ENCODE results near the gene HEPHL1. TPM values are rescaled to one million over a fixed set of nuclear protein-coding genes. Genes with fewer than 3 reads are reported as not detected.

Gene HEPHL1
- total RNA-seq, 3 donors from 2014 or later (not counting 1 experiment from before 2014, with no cell fraction given), result not detected

DNA sequence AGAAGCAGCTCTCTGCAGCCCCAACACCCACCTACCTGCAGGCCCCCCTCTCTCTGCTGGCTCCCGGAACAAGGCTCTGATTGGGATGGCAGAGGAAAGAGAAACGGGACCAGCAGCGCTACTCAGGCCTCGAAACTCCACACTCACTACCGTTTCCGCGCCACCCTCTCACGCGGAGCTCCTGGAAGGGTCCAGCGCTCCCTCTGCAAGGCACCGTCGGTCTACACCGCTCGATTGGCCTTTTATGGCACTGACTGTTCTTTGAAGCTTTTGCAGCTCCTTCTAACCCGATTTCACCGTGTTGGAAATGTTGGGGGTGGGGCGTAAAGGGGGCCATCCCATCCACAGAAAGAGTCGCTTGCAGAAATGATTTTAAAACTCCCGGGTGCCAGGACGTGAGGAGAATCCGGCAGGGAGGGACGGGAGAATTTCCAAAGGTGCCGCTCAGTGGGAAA, 107.2 kb downstream of the HEPHL1 start:
- TF ChIP-seq, protein P1, sequence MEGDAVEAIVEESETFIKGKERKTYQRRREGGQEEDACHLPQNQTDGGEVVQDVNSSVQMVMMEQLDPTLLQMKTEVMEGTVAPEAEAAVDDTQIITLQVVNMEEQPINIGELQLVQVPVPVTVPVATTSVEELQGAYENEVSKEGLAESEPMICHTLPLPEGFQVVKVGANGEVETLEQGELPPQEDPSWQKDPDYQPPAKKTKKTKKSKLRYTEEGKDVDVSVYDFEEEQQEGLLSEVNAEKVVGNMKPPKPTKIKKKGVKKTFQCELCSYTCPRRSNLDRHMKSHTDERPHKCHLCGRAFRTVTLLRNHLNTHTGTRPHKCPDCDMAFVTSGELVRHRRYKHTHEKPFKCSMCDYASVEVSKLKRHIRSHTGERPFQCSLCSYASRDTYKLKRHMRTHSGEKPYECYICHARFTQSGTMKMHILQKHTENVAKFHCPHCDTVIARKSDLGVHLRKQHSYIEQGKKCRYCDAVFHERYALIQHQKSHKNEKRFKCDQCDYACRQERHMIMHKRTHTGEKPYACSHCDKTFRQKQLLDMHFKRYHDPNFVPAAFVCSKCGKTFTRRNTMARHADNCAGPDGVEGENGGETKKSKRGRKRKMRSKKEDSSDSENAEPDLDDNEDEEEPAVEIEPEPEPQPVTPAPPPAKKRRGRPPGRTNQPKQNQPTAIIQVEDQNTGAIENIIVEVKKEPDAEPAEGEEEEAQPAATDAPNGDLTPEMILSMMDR (IDR thresholded peaks at IDR 0.05), result no peak
- ATAC-seq, result peak; percentile 19 to 48 (median 31)
- no peak overlapping the region for H3K4me3 Mint-ChIP-seq

DNA sequence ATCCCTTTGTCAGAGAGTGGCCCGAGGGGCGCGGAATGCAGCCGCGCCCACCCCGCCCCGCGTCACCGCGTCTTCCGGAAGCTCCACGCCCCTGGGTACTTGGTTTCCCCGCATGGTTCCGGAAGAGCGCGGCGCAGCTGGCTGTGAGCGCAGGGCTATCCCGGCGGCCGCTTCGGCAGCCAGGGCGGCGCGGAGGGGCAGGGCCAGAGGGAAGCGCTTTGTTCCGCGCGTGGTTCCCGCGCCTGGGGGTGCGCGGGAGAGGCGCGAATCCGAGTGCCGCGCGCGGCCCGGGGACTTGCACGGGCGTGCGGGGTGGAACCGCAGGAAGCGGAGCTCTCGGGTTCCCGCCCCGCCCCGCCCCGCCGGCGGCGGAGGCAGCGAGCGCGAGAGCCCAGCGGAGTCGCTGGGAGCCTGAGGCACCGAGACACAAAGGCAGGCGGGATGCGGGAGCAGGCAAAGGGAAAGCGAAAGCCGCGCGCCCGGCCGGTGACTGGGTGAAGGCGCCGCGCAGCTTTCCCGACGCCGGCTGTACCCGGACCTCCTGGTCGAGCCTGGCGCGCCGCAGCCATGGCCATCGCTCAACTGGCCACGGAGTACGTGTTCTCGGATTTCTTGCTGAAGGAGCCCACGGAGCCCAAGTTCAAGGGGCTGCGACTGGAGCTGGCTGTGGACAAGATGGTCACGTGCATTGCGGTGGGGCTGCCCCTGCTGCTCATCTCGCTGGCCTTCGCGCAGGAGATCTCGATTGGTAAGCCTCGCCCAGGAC, 107.8 kb downstream of the HEPHL1 start, which contains the start of gene PANX1:
Gene PANX1, plus strand, starts transcription at position 96 of the 766 bp plus-strand sequence. Its CDS starts 472 bp downstream, at position 568.
- Histone ChIP-seq H3K9me3 (ENCODE audit: control insufficient read depth, insufficient read depth, low read length) (no peaks in the 10 kb centered on the region), H3K27me3 (ENCODE audit: control insufficient read depth, insufficient read depth, low read length) (no peaks in the 10 kb centered on the region), H3K27ac (ENCODE audit: low read length) (peak within 1 kb of the TSS; percentile 85), H3K36me3 (ENCODE audit: control insufficient read depth, insufficient read depth, low read length) (no peaks in the 10 kb centered on the region), H3K4me3 (ENCODE audit: low read length) (peak within 1 kb of the TSS; percentile 84), H3K4me1 (ENCODE audit: control insufficient read depth, insufficient read depth, low read length) (peaks cover 31% of the 10 kb centered on the region)
- H3K4me1 Mint-ChIP-seq, result peaks cover 22 to 27% of the 10 kb centered on the region in 2 donors
- no peaks in the 10 kb centered on the region for H3K9me3 Mint-ChIP-seq
- no peak within 1 kb of the TSS for H3K4me3 Mint-ChIP-seq
- ATAC-seq (peak; percentile 80 to 90 (median 88)), DNase-seq (peak; percentile 61 to 93)
- no peak within 1 kb of the TSS for H3K27ac Mint-ChIP-seq
- no peaks in the 10 kb centered on the region for H3K27me3 Mint-ChIP-seq (ENCODE audit: low read depth in 2 of 2)
- intact Hi-C loops (cut with micrococcal nuclease), result loop anchor here (5.0 kb wide), 2 partner anchors 343 to 387 kb away; partner anchors contain the start of genes C11orf54 and TAF1D
- WGBS (ENCODE audit: insufficient coverage), result under 1% methylated on average over 92 of the region's 92 CpGs
- no peaks in the 10 kb centered on the region for H3K36me3 Mint-ChIP-seq
- TF ChIP-seq, protein P1 (IDR thresholded peaks at IDR 0.05), result no peak

More for the DNA sequence above, 107.2 kb downstream of the HEPHL1 start:
- H3K36me3 Mint-ChIP-seq, result no peaks in the 10 kb centered on the region
- no peaks in the 10 kb centered on the region for H3K27me3 ChIP-seq (ENCODE audit: control insufficient read depth, insufficient read depth, low read length)
- peaks cover 31% of the 10 kb centered on the region for H3K4me1 ChIP-seq (ENCODE audit: control insufficient read depth, insufficient read depth, low read length)
- WGBS (ENCODE audit: insufficient coverage), result 0% methylated on average over 23 of the region's 23 CpGs
- no peaks in the 10 kb centered on the region for H3K9me3 ChIP-seq (ENCODE audit: control insufficient read depth, insufficient read depth, low read length)
- no peaks in the 10 kb centered on the region for H3K36me3 ChIP-seq (ENCODE audit: control insufficient read depth, insufficient read depth, low read length)
- peak overlapping the region; percentile 85 for H3K27ac ChIP-seq (ENCODE audit: low read length)
- peaks cover 16 to 21% of the 10 kb centered on the region in 2 donors for H3K4me1 Mint-ChIP-seq
- no peak overlapping the region for H3K27ac Mint-ChIP-seq
- no peaks in the 10 kb centered on the region for H3K9me3 Mint-ChIP-seq
- intact Hi-C loops (cut with micrococcal nuclease), result loop anchor here (5.0 kb wide), 2 partner anchors 344 to 386 kb away; partner anchors contain the start of genes C11orf54 and TAF1D
- DNase-seq, result no peak
- peak overlapping the region; percentile 84 for H3K4me3 ChIP-seq (ENCODE audit: low read length)
- no peaks in the 10 kb centered on the region for H3K27me3 Mint-ChIP-seq (ENCODE audit: low read depth in 2 of 2)

DNA sequence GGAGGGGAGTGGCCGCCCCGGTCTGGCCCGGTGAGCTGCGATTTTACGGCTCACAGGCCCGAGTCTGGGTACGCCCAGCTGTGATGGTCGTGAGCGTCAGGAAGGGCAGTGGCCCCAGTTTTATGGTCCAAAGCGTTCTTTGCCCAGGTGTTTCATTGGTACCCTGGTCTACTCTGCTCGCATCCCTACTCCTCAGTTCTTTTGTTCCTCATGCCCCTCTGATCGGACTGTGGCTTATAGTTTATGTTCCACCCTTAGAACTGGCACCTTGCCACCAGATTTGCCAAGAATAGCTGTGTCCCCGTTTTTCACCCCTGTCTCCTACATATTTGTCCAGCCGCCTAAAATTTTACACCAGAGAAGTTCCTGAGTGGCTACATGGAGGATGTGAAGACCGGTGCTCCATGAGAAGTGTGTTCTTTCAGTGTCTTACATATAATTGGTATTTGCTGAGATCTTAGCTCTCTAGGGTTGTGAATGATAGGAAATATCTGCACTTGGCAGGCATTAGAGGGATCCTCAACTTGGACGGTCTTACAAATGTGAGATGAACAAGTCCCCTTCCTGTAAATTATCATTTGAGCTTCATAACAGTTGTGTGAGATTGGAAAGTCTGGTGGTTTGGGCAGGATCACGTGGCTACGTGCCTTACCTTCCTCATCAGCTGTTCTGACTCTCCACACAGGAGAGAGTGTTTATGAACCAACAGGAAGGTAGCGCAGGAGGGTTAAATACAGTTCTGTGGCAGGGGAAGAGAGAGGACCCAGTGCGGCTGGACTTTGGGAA, 108.6 kb downstream of the HEPHL1 start:
- Histone ChIP-seq H3K4me1 (ENCODE audit: control insufficient read depth, insufficient read depth, low read length) (peaks cover 34% of the 10 kb centered on the region), H3K27ac (ENCODE audit: low read length) (peak overlapping the region; percentile 85), H3K9me3 (ENCODE audit: control insufficient read depth, insufficient read depth, low read length) (no peaks in the 10 kb centered on the region), H3K4me3 (ENCODE audit: low read length) (peak overlapping the region; percentile 84), H3K27me3 (ENCODE audit: control insufficient read depth, insufficient read depth, low read length) (no peaks in the 10 kb centered on the region), H3K36me3 (ENCODE audit: control insufficient read depth, insufficient read depth, low read length) (no peaks in the 10 kb centered on the region)
- TF ChIP-seq, protein P1 (IDR thresholded peaks at IDR 0.05), result no peak
- Mint-ChIP-seq H3K27ac (no peak overlapping the region), H3K4me3 (no peak overlapping the region), H3K9me3 (no peaks in the 10 kb centered on the region), H3K27me3 (ENCODE audit: low read depth in 2 of 2) (no peaks in the 10 kb centered on the region), H3K36me3 (no peaks in the 10 kb centered on the region), H3K4me1 (peaks cover 25 to 34% of the 10 kb centered on the region in 2 donors)
- ATAC-seq, result peak in 1 of 3 donors; percentile 50
- DNase-seq, result peak in 1 of 2 donors; percentile 47
- WGBS (ENCODE audit: insufficient coverage), result 16% methylated on average over 20 of the region's 20 CpGs
- intact Hi-C loops (cut with micrococcal nuclease), result loop anchor here (5.0 kb wide), 2 partner anchors 343 to 387 kb away; partner anchors contain the start of genes C11orf54 and TAF1D
